Rectal smooth muscle tissue (tissue), 1 donor: ENCODE results near the gene NPAS2.
A peak's percentile ranks its signal among the peaks of the same experiment; 100 is the strongest.

ENCODE experiments used
- H3K27ac ChIP-seq: one replicate; pipeline ENCODE4 v1.7.0; 2013; ENCODE audit warnings: low read depth, low read length, inconsistent platforms
- H3K27me3 ChIP-seq: one replicate; pipeline ENCODE4 v1.7.0; 2013; ENCODE audit warnings: low read length; ENCODE audit not compliant: control insufficient read depth, insufficient read depth
- H3K36me3 ChIP-seq: one replicate; pipeline ENCODE4 v1.7.0; 2013; ENCODE audit warnings: low read length; ENCODE audit not compliant: control insufficient read depth, insufficient read depth
- H3K4me1 ChIP-seq: one replicate; pipeline ENCODE4 v1.7.0; 2013; ENCODE audit warnings: low read length; ENCODE audit not compliant: control insufficient read depth, insufficient read depth
- H3K4me3 ChIP-seq: one replicate; pipeline ENCODE4 v1.7.0; 2013; ENCODE audit warnings: low read length
- H3K9ac ChIP-seq: one replicate; pipeline ENCODE4 v1.7.0; 2013; ENCODE audit warnings: low read length

Gene NPAS2

DNA sequence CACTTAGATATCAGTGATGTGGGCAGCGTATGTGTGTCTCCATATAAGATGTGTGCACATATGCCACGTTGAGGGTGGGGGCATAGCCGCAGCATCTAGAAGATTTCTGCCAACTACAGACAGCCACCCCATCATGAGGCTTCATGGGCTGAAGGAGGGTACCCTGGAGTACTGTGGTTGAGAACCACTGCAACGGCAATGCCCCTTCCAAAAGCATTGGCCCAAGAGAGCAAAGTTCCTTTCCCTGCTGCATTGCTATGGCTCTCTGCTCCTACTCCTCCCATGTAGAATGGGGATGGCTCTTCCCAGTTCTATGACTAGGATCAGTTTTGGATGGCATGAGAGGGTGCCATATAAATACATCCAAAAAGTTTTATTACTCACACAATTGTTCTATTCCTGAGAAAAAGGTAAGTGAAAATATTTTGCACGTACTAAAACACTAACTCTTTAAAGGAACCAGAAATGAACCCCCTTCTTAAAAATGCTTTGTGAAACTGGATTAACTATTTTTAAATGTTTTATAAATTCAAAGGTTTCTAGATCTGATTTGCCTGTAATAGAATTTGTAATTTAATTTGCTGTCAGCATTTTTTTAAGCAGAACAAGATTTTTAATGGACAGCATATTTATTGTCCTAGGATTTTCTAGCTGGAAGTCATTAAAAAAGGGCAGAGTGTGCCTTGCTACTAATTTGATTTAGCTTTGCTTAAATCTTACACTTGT, 177.7 kb downstream of the NPAS2 start:
- no peak overlapping the region for H3K4me3 ChIP-seq
- peaks cover 5% of the 10 kb centered on the region for H3K4me1 ChIP-seq
- H3K36me3 ChIP-seq: peaks cover 7% of the 10 kb centered on the region
- H3K27me3 ChIP-seq: no peaks in the 10 kb centered on the region
- no peak overlapping the region for H3K27ac ChIP-seq
- H3K9ac ChIP-seq: no peak overlapping the region

DNA sequence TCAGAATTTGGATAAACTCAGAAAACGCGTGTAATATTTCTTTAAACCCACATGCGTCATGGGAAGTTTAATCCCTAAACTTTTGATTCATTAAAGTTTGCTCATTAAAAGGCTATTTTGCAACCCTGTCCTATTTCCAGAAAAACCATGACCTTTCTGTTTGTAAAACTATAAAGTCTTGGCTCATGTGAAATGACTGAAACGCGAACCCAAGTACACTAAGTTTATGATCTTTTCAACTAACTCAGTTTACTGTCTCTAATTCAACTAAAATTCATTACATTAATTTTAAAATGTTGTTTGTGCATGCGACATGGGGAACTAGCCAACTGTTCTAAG, 178.3 kb downstream of the NPAS2 start:
- H3K4me3 ChIP-seq: no peak overlapping the region
- H3K9ac ChIP-seq: no peak overlapping the region

DNA sequence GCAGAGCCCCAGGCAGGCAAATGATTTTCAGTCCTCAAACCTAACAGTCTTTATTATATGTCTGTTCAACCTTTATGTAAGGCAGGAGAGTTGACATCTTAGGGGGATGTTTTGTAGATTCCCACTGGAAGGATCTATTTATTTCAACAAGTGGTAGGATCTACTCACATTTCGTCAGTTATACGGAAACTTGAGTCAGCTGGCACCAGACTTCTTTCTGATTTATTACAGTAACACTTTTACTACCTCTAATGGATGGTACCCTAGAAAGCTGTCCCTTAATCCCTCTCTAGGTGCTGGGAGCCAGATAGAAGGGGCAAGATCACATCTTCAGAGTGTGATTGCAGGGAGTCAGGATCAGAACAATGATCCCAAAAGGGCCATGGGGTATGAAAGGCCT, 180.1 kb downstream of the NPAS2 start:
- H3K27me3 ChIP-seq: no peaks in the 10 kb centered on the region
- H3K36me3 ChIP-seq: peaks cover 14% of the 10 kb centered on the region
- H3K9ac ChIP-seq: no peak overlapping the region
- H3K4me1 ChIP-seq: peaks cover 13% of the 10 kb centered on the region
- H3K4me3 ChIP-seq: no peak overlapping the region
- no peak overlapping the region for H3K27ac ChIP-seq

More for the DNA sequence above, 178.3 kb downstream of the NPAS2 start:
- H3K27me3 ChIP-seq: no peaks in the 10 kb centered on the region
- peaks cover 8% of the 10 kb centered on the region for H3K4me1 ChIP-seq
- no peak overlapping the region for H3K27ac ChIP-seq
- H3K36me3 ChIP-seq: peaks cover 7% of the 10 kb centered on the region

DNA sequence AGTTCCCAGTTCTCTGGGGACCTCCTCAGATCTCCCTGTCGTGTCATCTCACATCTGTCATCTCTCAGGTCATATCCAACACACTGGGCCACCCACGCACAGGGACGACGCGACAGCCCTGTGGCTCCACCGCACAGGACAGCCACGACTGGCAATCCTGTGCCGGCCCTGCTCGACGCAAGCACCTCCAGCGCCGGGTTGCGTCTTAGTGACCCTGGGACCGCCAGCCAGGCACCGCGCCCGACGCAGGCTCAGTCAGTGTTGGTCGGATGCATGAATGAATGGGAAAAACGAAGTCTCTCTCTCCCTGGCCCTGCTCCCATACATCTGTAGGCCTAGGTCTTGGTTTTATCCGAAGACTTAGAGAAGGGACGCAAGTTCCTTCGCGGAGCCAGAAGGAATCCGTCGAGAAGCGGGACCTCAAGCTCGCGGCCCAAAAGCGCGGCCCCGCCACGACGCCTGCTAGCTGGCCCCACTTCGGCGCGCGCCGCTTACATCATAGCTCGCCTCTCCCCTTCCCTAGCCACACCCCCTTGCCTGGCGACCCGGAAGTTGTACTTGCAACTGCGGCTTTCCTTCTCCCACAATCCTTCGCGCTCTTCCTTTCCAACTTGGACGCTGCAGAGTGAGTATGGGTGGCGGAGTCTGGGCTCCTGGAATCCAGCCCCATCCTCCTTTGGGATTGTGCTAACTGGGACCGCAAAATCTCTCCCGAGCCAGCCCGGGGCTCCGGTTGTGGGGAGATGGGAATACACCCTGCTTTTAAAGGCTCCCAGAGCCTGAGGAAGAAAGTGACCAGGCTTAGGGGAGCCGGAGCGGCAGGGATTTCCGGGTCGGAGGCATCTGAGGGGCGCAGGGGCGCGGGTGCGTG, 182.0 kb downstream of the NPAS2 start, which contains the start of gene RPL31:
RPL31 (plus strand) TSS at position 599 of the 871 bp plus-strand sequence. CDS start 413 bp downstream, outside the sequence.
- no peaks in the 10 kb centered on the region for H3K27me3 ChIP-seq
- H3K9ac ChIP-seq: peak within 1 kb of the TSS; percentile 89
- H3K36me3 ChIP-seq: peaks cover 28% of the 10 kb centered on the region
- H3K27ac ChIP-seq: peak within 1 kb of the TSS; percentile 77
- peaks cover 13% of the 10 kb centered on the region for H3K4me1 ChIP-seq
- peak within 1 kb of the TSS; percentile 85 for H3K4me3 ChIP-seq

DNA sequence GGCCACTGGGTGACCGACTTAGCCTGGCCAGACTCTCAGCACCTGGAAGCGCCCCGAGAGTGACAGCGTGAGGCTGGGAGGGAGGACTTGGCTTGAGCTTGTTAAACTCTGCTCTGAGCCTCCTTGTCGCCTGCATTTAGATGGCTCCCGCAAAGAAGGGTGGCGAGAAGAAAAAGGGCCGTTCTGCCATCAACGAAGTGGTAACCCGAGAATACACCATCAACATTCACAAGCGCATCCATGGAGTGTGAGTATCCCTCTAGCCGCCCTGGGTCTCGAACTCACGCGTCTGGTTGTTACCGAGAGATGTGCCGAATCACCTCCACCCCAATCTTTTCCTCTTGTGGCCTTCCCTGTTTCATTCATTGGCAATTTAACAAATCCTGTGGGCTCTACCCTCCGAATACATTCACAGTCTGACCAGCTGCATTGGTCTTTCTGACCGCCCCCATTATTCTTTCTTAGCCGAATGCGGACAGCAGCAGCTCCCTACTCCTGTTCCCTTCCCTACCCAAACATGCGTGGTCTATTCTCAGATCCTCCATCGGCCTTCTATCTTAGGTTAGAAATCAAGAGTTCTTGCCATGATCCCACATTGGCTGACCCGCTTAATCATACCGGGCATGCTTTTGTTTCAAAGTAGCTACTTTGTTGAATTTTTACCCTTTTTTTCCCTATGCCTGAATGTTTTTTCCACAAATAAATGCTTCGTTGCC, 182.8 kb downstream of the NPAS2 start:
- peak overlapping the region; percentile 85 for H3K4me3 ChIP-seq
- H3K27me3 ChIP-seq: no peaks in the 10 kb centered on the region
- H3K36me3 ChIP-seq: peaks cover 32% of the 10 kb centered on the region
- H3K4me1 ChIP-seq: peaks cover 13% of the 10 kb centered on the region
- peak overlapping the region; percentile 77 for H3K27ac ChIP-seq
- H3K9ac ChIP-seq: peak overlapping the region; percentile 89

DNA sequence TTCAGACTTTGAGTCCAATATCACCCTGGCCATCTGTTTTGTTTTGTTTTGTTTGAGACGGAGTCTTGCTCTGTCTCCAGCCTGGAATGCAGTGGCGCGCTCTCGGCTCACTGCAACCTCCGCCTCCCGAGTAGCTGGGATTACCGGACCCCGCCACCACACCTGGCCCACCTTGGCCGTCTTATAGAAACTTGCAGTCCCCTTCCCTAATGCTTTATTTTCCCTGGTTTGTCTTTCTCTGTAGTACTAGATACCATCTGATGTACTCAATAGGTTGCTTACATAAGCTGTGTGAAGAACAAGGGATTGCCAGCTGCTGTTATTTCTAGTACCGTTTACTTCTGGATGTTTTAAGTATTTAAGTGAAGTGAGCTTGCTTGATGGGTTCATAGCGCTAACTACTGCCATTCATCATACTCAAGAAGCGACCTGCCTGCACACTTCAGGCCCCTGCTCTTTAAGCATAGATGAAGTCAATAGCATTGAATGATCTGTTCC, 183.4 kb downstream of the NPAS2 start:
- Histone ChIP-seq H3K4me3 (peak overlapping the region; percentile 85), H3K36me3 (peaks cover 32% of the 10 kb centered on the region), H3K27ac (peak overlapping the region; percentile 77), H3K4me1 (peaks cover 13% of the 10 kb centered on the region), H3K9ac (peak overlapping the region; percentile 89), H3K27me3 (no peaks in the 10 kb centered on the region)

DNA sequence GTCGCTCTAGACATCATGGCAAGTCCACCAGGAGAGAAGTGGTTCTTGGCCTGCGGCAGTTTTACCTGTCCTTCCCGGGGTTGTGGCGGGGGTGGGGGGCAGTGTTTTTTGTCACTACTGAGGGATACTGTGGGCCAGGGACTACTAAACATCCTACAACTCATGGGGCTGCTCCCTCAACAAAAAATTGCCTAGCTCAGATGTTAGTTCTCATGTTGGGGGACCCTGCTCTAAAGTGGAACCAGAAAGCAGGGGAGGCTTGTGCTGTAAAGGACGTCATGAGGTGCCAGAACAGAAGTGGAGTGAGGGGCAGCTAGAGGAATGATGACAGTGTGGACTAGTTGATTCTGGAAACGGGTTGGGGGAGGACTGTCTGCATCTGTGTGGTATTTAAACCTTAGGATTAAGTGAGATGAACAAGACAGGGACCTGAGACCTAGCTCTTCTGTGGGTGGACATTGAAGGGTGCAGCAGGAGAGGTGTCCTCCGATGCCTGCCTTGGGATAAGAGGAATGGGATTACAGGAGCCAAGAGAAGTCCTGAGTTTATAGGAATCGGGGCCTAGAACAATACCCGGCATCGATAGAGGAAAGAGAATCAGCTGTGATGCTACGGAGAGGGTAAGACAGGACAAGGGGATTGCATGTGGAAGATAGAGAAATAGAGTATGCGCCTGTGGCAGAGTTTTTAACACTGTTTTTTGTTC, 184.8 kb downstream of the NPAS2 start:
- no peaks in the 10 kb centered on the region for H3K27me3 ChIP-seq
- H3K9ac ChIP-seq: no peak overlapping the region
- H3K4me1 ChIP-seq: peaks cover 13% of the 10 kb centered on the region
- no peak overlapping the region for H3K27ac ChIP-seq
- peaks cover 32% of the 10 kb centered on the region for H3K36me3 ChIP-seq
- H3K4me3 ChIP-seq: no peak overlapping the region

DNA sequence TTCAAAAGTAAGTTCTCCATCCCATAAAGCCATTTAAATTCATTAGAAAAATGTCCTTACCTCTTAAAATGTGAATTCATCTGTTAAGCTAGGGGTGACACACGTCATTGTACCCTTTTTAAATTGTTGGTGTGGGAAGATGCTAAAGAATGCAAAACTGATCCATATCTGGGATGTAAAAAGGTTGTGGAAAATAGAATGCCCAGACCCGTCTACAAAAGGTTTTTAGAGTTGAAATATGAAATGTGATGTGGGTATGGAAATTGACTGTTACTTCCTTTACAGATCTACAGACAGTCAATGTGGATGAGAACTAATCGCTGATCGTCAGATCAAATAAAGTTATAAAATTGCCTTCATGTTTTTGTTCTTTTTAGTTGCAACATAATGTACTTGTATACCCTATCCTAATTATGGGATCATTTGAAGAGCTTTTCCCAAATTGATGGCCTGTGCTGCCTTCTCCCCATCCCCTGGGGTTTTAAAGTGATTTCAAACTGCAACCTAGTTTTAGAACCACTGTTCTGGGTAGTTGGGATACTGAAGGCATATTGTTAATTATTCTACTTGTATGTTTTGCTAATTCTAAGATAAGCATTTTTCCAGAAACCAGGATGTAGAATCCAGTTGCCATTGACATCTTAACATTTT, 186.3 kb downstream of the NPAS2 start:
- H3K4me1 ChIP-seq: peaks cover 13% of the 10 kb centered on the region
- H3K36me3 ChIP-seq: peaks cover 35% of the 10 kb centered on the region
- no peak overlapping the region for H3K4me3 ChIP-seq
- no peak overlapping the region for H3K9ac ChIP-seq
- no peaks in the 10 kb centered on the region for H3K27me3 ChIP-seq
- H3K27ac ChIP-seq: no peak overlapping the region

DNA sequence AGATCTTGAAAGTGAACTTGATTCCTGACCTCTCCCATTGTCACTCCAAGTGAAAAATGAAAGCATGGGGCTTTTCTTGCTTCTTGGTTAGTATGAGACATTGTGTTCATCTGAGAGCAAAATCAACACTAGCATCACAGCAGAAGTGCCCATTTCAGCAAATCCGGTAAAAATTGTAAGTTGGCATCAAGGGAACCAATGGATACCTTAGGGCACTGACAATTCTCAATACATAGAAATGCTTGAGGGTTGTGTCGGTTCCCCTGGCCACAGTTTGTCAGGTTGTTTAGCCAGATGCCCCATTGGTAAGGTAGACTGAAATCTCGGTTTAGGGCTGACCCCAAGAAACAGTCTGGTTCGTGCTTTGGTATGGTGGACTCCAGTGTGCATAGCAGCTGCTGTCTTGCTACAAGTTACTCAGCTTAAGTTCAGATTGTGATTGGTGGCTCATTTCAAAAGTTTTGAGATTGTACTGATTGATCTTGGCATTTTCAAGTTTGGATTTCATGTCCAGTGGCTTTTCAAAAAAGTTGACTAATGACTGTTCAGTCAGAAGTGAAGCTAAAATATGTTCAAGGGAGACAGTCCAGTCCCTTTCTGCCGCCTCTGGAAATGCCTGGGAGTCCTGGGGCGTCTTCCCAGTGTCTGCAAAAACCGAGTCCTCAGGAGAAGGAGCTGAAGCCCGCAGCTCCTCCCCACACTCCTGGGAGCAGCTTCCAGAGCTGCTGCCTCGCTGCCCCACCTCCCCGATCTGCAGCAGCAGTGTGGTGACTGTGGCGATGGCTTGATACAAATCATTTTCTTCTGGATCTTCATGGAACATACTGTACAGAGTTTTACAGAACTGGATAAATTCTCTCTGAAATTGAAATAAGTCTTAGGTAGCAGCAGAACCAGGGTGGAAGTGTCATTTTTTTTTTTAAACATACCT, 187.7 kb downstream of the NPAS2 start:
- H3K4me3 ChIP-seq: no peak overlapping the region
- no peaks in the 10 kb centered on the region for H3K27me3 ChIP-seq
- H3K9ac ChIP-seq: no peak overlapping the region
- H3K27ac ChIP-seq: no peak overlapping the region
- H3K4me1 ChIP-seq: peaks cover 9% of the 10 kb centered on the region
- peaks cover 36% of the 10 kb centered on the region for H3K36me3 ChIP-seq

DNA sequence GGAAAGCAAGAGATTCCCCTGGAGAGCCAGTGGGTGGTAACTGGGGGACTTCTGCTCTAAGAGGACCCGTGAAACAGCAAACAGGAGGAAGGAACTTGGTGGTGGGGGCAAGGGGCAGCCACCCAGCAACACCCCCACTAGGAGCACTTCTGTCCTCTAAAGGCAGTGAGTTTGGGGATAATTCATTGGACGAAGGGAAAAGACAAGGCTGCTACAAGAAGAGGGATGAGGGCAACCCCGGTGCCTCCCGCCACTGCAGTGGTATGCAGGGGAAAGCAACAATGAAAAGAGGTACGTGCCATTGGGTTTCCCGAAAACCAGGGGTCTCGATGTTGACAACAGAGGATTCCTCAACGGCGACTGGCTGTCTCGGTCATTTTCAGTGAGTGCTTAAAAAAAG, 191.2 kb downstream of the NPAS2 start:
- no peak overlapping the region for H3K4me3 ChIP-seq
- no peak overlapping the region for H3K27ac ChIP-seq
- no peaks in the 10 kb centered on the region for H3K27me3 ChIP-seq
- peaks cover 14% of the 10 kb centered on the region for H3K36me3 ChIP-seq
- H3K4me1 ChIP-seq: no peaks in the 10 kb centered on the region
- no peak overlapping the region for H3K9ac ChIP-seq
